Measurements from ENCODE around the gene HDC. TPM values are rescaled to one million over a fixed set of nuclear protein-coding genes. Genes with fewer than 3 reads are reported as not detected.

Gene HDC
- total and polyA plus RNA-seq, 10 of the 15 experiments (the other 5 are each of a cell fraction or from before 2014, with no cell fraction given) = not detected

- Histone ChIP-seq H3K79me2 (ENCODE audit: control insufficient read depth, insufficient read depth, low read length) (no peaks in the 10 kb centered on the region), H4K20me1 (ENCODE audit: control insufficient read depth, insufficient read depth) (no peaks in the 10 kb centered on the region), H3K27me3 (replicated peaks in 1 of 2; ENCODE audit: control insufficient read depth in 2 of 2, insufficient read depth in 2 of 2, low read length in 1 of 2) (no peaks in the 10 kb centered on the region; a peak in 1 of 4 replicates), H3K27ac (ENCODE audit: control insufficient read depth, insufficient read depth) (no peak overlapping the region), H2AFZ (ENCODE audit: control insufficient read depth, low read depth, low read length) (no peak overlapping the region), H3K4me1 (ENCODE audit: control insufficient read depth, insufficient read depth, low read length) (peaks cover 5% of the 10 kb centered on the region), H3K9me3 (replicated peaks; ENCODE audit: control insufficient read depth, insufficient read depth, low read length) (no peaks in the 10 kb centered on the region), H3K4me2 (ENCODE audit: control insufficient read depth, insufficient read depth) (no peak overlapping the region), H3K9ac (ENCODE audit: control insufficient read depth, insufficient read depth, low read length) (no peak overlapping the region), H3K36me3 (ENCODE audit: control insufficient read depth in 2 of 2, insufficient read depth in 2 of 2, low read length in 1 of 2) (no peaks in the 10 kb centered on the region), H3K4me3 (no peak overlapping the region)
- ATAC-seq (no peak), FAIRE-seq (no peak), DNase-seq (ENCODE audit: low read depth, low spot score) (no peak)
- ChIA-PET CTCF (no interaction called here), POLR2A (no interaction called here), SMC1A (ENCODE audit: uncharacterized antibody, unreplicated experiment) (no interaction called here), RAD21 (ENCODE audit: unreplicated experiment) (no interaction called here)
- BruUV-seq (replicated peaks) = no TSS peak
- intact Hi-C loops (cut with micrococcal nuclease; ENCODE audit: unreplicated experiment) = no loop called here
- WGBS (ENCODE audit: insufficient coverage, insufficient replicate concordance, low lambda C conversion rate, missing lambda C conversion rate) = 79% methylated on average over 11 of the region's 11 CpGs
- TF ChIP-seq ETV6 (conservative IDR thresholded peaks at IDR 0.05 in 1 of 2, IDR thresholded peaks at IDR 0.05 in 1 of 2; ENCODE audit: borderline replicate concordance in 1 of 2, low read depth in 1 of 2) = no peak
- TF ChIP-seq RAD51 (IDR thresholded peaks at IDR 0.05) = no peak
- no peak for TF ChIP-seq ZNF687 (IDR thresholded peaks at IDR 0.05)
- no peak for TF ChIP-seq GABPA (IDR thresholded peaks at IDR 0.05; ENCODE audit: low read depth)
- TF ChIP-seq IRF4 (IDR thresholded peaks at IDR 0.05; ENCODE audit: low read depth, low read length) = no peak
- no peak for TF ChIP-seq YY1 (IDR thresholded peaks at IDR 0.05; ENCODE audit: low read depth, low read length)
- no peak for TF ChIP-seq FOS (IDR thresholded peaks at IDR 0.05; ENCODE audit: borderline replicate concordance, extremely low read depth, insufficient read length)
- no peak for TF ChIP-seq KAT2A (conservative IDR thresholded peaks at IDR 0.05; ENCODE audit: control insufficient read depth, low read depth, low read length)
- no peak for TF ChIP-seq NFXL1 (IDR thresholded peaks at IDR 0.05; ENCODE audit: borderline replicate concordance)
- no peak for TF ChIP-seq TCF3 (IDR thresholded peaks at IDR 0.05; ENCODE audit: borderline replicate concordance, insufficient read depth, low read depth, low read length)
- no peak for TF ChIP-seq MTA2 (IDR thresholded peaks at IDR 0.05; ENCODE audit: low read depth)
- no peak for TF ChIP-seq NFIC (IDR thresholded peaks at IDR 0.05; ENCODE audit: low read depth, low read length)
- no peak for TF ChIP-seq BCL11A (IDR thresholded peaks at IDR 0.05; ENCODE audit: low read depth, low read length)
- TF ChIP-seq BCLAF1 (IDR thresholded peaks at IDR 0.05) = no peak
- no peak for TF ChIP-seq ZNF207 (IDR thresholded peaks at IDR 0.05; ENCODE audit: borderline replicate concordance)
- no peak for TF ChIP-seq SIX5 (IDR thresholded peaks at IDR 0.05; ENCODE audit: low read depth, low read length, severe bottlenecking)
- TF ChIP-seq NFYA (IDR thresholded peaks at IDR 0.05; ENCODE audit: borderline replicate concordance, low read depth, low read length) = no peak
- in situ Hi-C loops (cut with MboI) = no loop called here
Measured at GRCh38 chr15:50252556-50252955, 13.0 kb downstream of the HDC start.
